ENCODE results near the gene GJB6. TPM values are rescaled to one million over a fixed set of nuclear protein-coding genes. Genes with fewer than 3 reads are reported as not detected.

The GJB6 gene
- polyA plus RNA-seq, 1 donor from 2014 or later, result not detected

GRCh38 chr13:20258208-20258962 lies 26.3 kb upstream of the GJB6 start:
- no peaks in the 10 kb centered on the region for H3F3A ChIP-seq (ENCODE audit: insufficient read depth, low read length, poor library complexity, severe bottlenecking)
- H3K79me2 ChIP-seq (replicated peaks; ENCODE audit: insufficient read depth, low read length), result no peaks in the 10 kb centered on the region
- H4K20me1 ChIP-seq (ENCODE audit: insufficient read depth), result no peaks in the 10 kb centered on the region
- H3K9me3 ChIP-seq (ENCODE audit: low read length), result no peaks in the 10 kb centered on the region
- H2AFZ ChIP-seq (ENCODE audit: low read depth, low read length), result no peak overlapping the region
- H3K27me3 ChIP-seq (ENCODE audit: insufficient read depth, low read depth, low read length), result no peaks in the 10 kb centered on the region
- H3K36me3 ChIP-seq (ENCODE audit: insufficient read depth, low read length), result no peaks in the 10 kb centered on the region
- H3K4me3 ChIP-seq (ENCODE audit: low read length), result no peak overlapping the region
- H3K9ac ChIP-seq (ENCODE audit: low read length), result no peak overlapping the region
- H3K4me2 ChIP-seq (ENCODE audit: low read length), result no peak overlapping the region
- no peaks in the 10 kb centered on the region for H3K9me2 ChIP-seq (ENCODE audit: insufficient read depth, low read length)
- no peak overlapping the region for H3K27ac ChIP-seq (ENCODE audit: low read length)
- TF ChIP-seq SMC3 (conservative IDR thresholded peaks at IDR 0.05; ENCODE audit: poor library complexity) (no peak), TAF1 (IDR thresholded peaks at IDR 0.05; ENCODE audit: low read depth) (no peak), EZH2 (IDR thresholded peaks at IDR 0.05; ENCODE audit: borderline replicate concordance, insufficient read depth, low read length, poor library complexity, severe bottlenecking) (no peak), CTCF (IDR thresholded peaks at IDR 0.05; ENCODE audit: poor library complexity, severe bottlenecking) (no peak), POLR2AphosphoS5 (IDR thresholded peaks at IDR 0.05) (no peak), MXI1 (conservative IDR thresholded peaks at IDR 0.05; ENCODE audit: poor library complexity, severe bottlenecking) (no peak), REST (IDR thresholded peaks at IDR 0.05; ENCODE audit: borderline replicate concordance) (no peak), RAD21 (conservative IDR thresholded peaks at IDR 0.05) (no peak), EP300 (conservative IDR thresholded peaks at IDR 0.05; ENCODE audit: poor library complexity, severe bottlenecking) (no peak)

- H3K4me2 ChIP-seq (ENCODE audit: low read length), result no peak overlapping the region
- H3K27me3 ChIP-seq (ENCODE audit: insufficient read depth, low read depth, low read length), result no peaks in the 10 kb centered on the region
- H3K9ac ChIP-seq (ENCODE audit: low read length), result no peak overlapping the region
- no peaks in the 10 kb centered on the region for H3K9me2 ChIP-seq (ENCODE audit: insufficient read depth, low read length)
- no peak for TF ChIP-seq SMC3 (conservative IDR thresholded peaks at IDR 0.05; ENCODE audit: poor library complexity)
- TF ChIP-seq RAD21 (conservative IDR thresholded peaks at IDR 0.05), result no peak
- TF ChIP-seq EP300 (conservative IDR thresholded peaks at IDR 0.05; ENCODE audit: poor library complexity, severe bottlenecking), result no peak
- TF ChIP-seq CTCF (IDR thresholded peaks at IDR 0.05; ENCODE audit: poor library complexity, severe bottlenecking), result no peak
- no peak for TF ChIP-seq POLR2AphosphoS5 (IDR thresholded peaks at IDR 0.05)
- TF ChIP-seq TAF1 (IDR thresholded peaks at IDR 0.05; ENCODE audit: low read depth), result no peak
- no peak for TF ChIP-seq MXI1 (conservative IDR thresholded peaks at IDR 0.05; ENCODE audit: poor library complexity, severe bottlenecking)
- no peak for TF ChIP-seq REST (IDR thresholded peaks at IDR 0.05; ENCODE audit: borderline replicate concordance)
- no peak for TF ChIP-seq EZH2 (IDR thresholded peaks at IDR 0.05; ENCODE audit: borderline replicate concordance, insufficient read depth, low read length, poor library complexity, severe bottlenecking)
- H3K9me3 ChIP-seq (ENCODE audit: low read length), result no peaks in the 10 kb centered on the region
- H2AFZ ChIP-seq (ENCODE audit: low read depth, low read length), result no peak overlapping the region
- H4K20me1 ChIP-seq (ENCODE audit: insufficient read depth), result no peaks in the 10 kb centered on the region
- no peak overlapping the region for H3K4me3 ChIP-seq (ENCODE audit: low read length)
- no peak overlapping the region for H3K27ac ChIP-seq (ENCODE audit: low read length)
- no peaks in the 10 kb centered on the region for H3K36me3 ChIP-seq (ENCODE audit: insufficient read depth, low read length)
- H3K79me2 ChIP-seq (replicated peaks; ENCODE audit: insufficient read depth, low read length), result no peaks in the 10 kb centered on the region
- no peaks in the 10 kb centered on the region for H3F3A ChIP-seq (ENCODE audit: insufficient read depth, low read length, poor library complexity, severe bottlenecking)
These were observed 22.0 kb upstream of the GJB6 start for GRCh38 chr13:20254076-20254475.

Data from neural cell (in vitro differentiated cells).